SK-N-MC (cell line): ENCODE results near the gene PACRG.

Experiments used
- EZH2 ChIP-seq: fragments of 200-600 bp; sonication (generic); IDR thresholded peaks from one replicate; pipeline ENCODE4 v1.6.1; 2017; ENCODE audit warnings: antibody characterized with exemption
- POLR2AphosphoS5 ChIP-seq: IDR thresholded peaks from 2 replicates; pipeline ENCODE4 v1.6.1; 2012; ENCODE audit warnings: mild to moderate bottlenecking, low read depth, low read length, borderline replicate concordance

GRCh38 chr6:162710419-162710818 is 17.4 kb upstream of the PACRG start:
- TF ChIP-seq POLR2AphosphoS5: no peak
- TF ChIP-seq EZH2: no peak
